K562 (cell line): ENCODE results near the gene PI16. TPM values are rescaled to one million over a fixed set of nuclear protein-coding genes. Genes with fewer than 3 reads are reported as not detected.

Experiments
- ATAC-seq: fragments of 200-7000 bp; cut with Tn5 transposase; 3 replicates; pipeline ENCODE4 v1.9.1; 2020; ENCODE audit warnings: moderate library complexity
- BruUV-seq: library from RNA; stranded (reverse); fragments of 400-500 nt; replicated peaks from 2 replicates; lab custom pipeline; 2021; lab: Mats Ljungman, UMichigan
- CTCF ChIA-PET: fragments of 300-600 bp; formaldehyde crosslinking; extraction: SDS; loops from one replicate; lab custom pipeline; 2021; ENCODE audit warnings: low intra/inter-chr PET ratio; lab: Yijun Ruan, JAX
- POLR2A ChIA-PET: fragments of 300-600, 350-650 bp; sonication (Branson Sonifier 250); formaldehyde crosslinking; extraction: SDS; loops from one replicate; lab custom pipeline; 2021; ENCODE audit warnings: antibody characterized with exemption, inconsistent platforms; lab: Yijun Ruan, JAX
- DNase-seq, 4 experiments: peaks; one replicate each; pipeline versions ENCODE4 v3.0.0 to v3.0.0-alpha.2; 2011 to 2018; ENCODE audit warnings: low spot score in 3 of 4, mixed read lengths in 3 of 4; ENCODE audit errors: extremely low read depth in 1 of 4
- FAIRE-seq: peaks from 2 replicates; lab custom pipeline; 2011; peaks lifted over from hg19 to GRCh38; lab: Jason Lieb, UNC
- H2AFZ ChIP-seq: 2 replicates; pipeline ENCODE4 v1.6.0; 2011; ENCODE audit warnings: low read depth, low read length, control low read depth, inconsistent platforms
- H3K27ac ChIP-seq: fragments of 200-600 bp; 3 replicates; pipeline ENCODE4 v1.8.0; 2011; ENCODE audit warnings: low read depth, mild to moderate bottlenecking, control low read depth, inconsistent platforms, low read length, moderate library complexity, mixed read lengths; ENCODE audit errors: extremely low read depth
- H3K27me3 ChIP-seq, 2 experiments: fragments of 300-600 bp in 1 of 2; 2 replicates in 1 of 2; 3 replicates in 1 of 2; pipeline versions ENCODE4 v1.6.0 to v1.8.0; 2011; ENCODE audit warnings: inconsistent platforms in 2 of 2, low read length in 2 of 2, mild to moderate bottlenecking in 1 of 2, mixed read lengths in 1 of 2, moderate library complexity in 1 of 2; ENCODE audit not compliant: control insufficient read depth in 2 of 2, insufficient read depth in 2 of 2
- H3K36me3 ChIP-seq: fragments of 300-600 bp; 3 replicates; pipeline ENCODE4 v1.8.0; 2011; ENCODE audit warnings: mild to moderate bottlenecking, low read length, inconsistent platforms; ENCODE audit not compliant: control insufficient read depth, insufficient read depth
- H3K4me1 ChIP-seq, 2 experiments: fragments of 200-600 bp in 1 of 2; replicated peaks in 1 of 2; 2 replicates in 1 of 2; 3 replicates in 1 of 2; pipeline versions ENCODE4 v1.5.1 to v1.8.0; 2011; ENCODE audit warnings: inconsistent platforms in 2 of 2, low read length in 2 of 2, mild to moderate bottlenecking in 1 of 2, mixed read lengths in 1 of 2, moderate library complexity in 1 of 2; ENCODE audit not compliant: control insufficient read depth in 2 of 2, insufficient read depth in 2 of 2
- H3K4me2 ChIP-seq: 2 replicates; pipeline ENCODE4 v1.6.1; 2011; ENCODE audit warnings: low read length, control low read depth, inconsistent platforms, mixed read lengths; ENCODE audit not compliant: insufficient read depth
- H3K4me3 ChIP-seq: fragments of 200-600 bp; sonication (generic), shearing (Covaris generic); 2 replicates; pipeline ENCODE4 v1.5.1; 2016; ENCODE audit warnings: control low read depth, inconsistent platforms
- H3K79me2 ChIP-seq: fragments of 200-600 bp; 3 replicates; pipeline ENCODE4 v1.8.0; 2011; ENCODE audit warnings: low read length, inconsistent platforms; ENCODE audit not compliant: control insufficient read depth, insufficient read depth
- H3K9ac ChIP-seq, 2 experiments: 2 replicates each; pipeline versions ENCODE4 v1.6.0 to v1.6.1; 2011; ENCODE audit warnings: low read depth in 2 of 2, low read length in 2 of 2, control low read depth in 1 of 2, inconsistent platforms in 1 of 2, mild to moderate bottlenecking in 1 of 2, mixed read lengths in 1 of 2; ENCODE audit not compliant: insufficient read depth in 1 of 2
- H3K9me1 ChIP-seq: one replicate; pipeline ENCODE4 v1.6.0; 2011; ENCODE audit warnings: inconsistent platforms, mild to moderate bottlenecking, low read length, moderate library complexity; ENCODE audit not compliant: control insufficient read depth, insufficient read depth
- H3K9me3 ChIP-seq: replicated peaks from 2 replicates; pipeline ENCODE4 v1.5.1; 2011; ENCODE audit warnings: low read depth, low read length, inconsistent platforms; ENCODE audit not compliant: control insufficient read depth, insufficient read depth
- H4K20me1 ChIP-seq: replicated peaks from 2 replicates; pipeline ENCODE4 v1.6.1; 2011; ENCODE audit warnings: low read length, inconsistent platforms, mixed read lengths; ENCODE audit not compliant: control insufficient read depth, insufficient read depth
- ARNT ChIP-seq, 2 experiments: fragments of 450-650 bp; IDR thresholded peaks; 2 replicates each; pipeline ENCODE4 v1.6.1; 2016; ENCODE audit warnings: mild to moderate bottlenecking in 1 of 2
- BCOR ChIP-seq: fragments of 450-650 bp; IDR thresholded peaks from 2 replicates; pipeline ENCODE4 v1.6.1; 2016
- CSDE1 ChIP-seq, 2 experiments: fragments of 450-650 bp; IDR thresholded peaks; 2 replicates each; pipeline ENCODE4 v1.6.1; 2016; ENCODE audit warnings: mild to moderate bottlenecking in 1 of 2
- ERF ChIP-seq: fragments of 450-650 bp; formaldehyde crosslinking; IDR thresholded peaks from 2 replicates; pipeline ENCODE4 v1.4.0; 2020; ENCODE audit warnings: mild to moderate bottlenecking, mixed read lengths
- FOXJ2 ChIP-seq: fragments of 200-800 bp; sonication (Bioruptor generic); IDR thresholded peaks from 2 replicates; pipeline ENCODE4 v1.6.1; 2016; ENCODE audit warnings: missing genetic modification characterization, missing compliant biosample characterization
- GABPB2 ChIP-seq: fragments of 250-450 bp; sonication (Bioruptor Pico); conservative IDR thresholded peaks from 2 replicates; pipeline ENCODE4 v1.5.1; 2021; ENCODE audit warnings: mild to moderate bottlenecking
- PML ChIP-seq: IDR thresholded peaks from 2 replicates; pipeline ENCODE4 v1.6.1; 2012; ENCODE audit warnings: low read length, inconsistent platforms
- RAD21 ChIP-seq, 2 experiments: fragments of 250-450 bp in 1 of 2; fragments of 450-650 bp in 1 of 2; sonication (Bioruptor Pico) in 1 of 2; formaldehyde crosslinking in 1 of 2; IDR thresholded peaks in 1 of 2; conservative IDR thresholded peaks in 1 of 2; 2 replicates each; pipeline versions ENCODE4 v1.4.0 to v1.8.0; 2020 to 2022; ENCODE audit warnings: mild to moderate bottlenecking in 2 of 2, moderate library complexity in 1 of 2
- RB1 ChIP-seq: fragments of 450-650 bp; IDR thresholded peaks from 2 replicates; pipeline ENCODE4 v1.6.1; 2017; ENCODE audit warnings: low read depth, mild to moderate bottlenecking
- ZFP30 ChIP-seq: fragments of 250-450 bp; sonication (Bioruptor Pico); IDR thresholded peaks from 2 replicates; pipeline ENCODE4 v1.8.0; 2022; ENCODE audit warnings: moderate library complexity, mild to moderate bottlenecking, inconsistent platforms, borderline replicate concordance
- ZNF146 ChIP-seq: IDR thresholded peaks from one replicate; pipeline ENCODE4 v1.6.1; 2018; ENCODE audit warnings: missing compliant biosample characterization; ENCODE audit not compliant: unreplicated experiment
- ZNF184 ChIP-seq: sonication (generic); formaldehyde crosslinking; IDR thresholded peaks from 2 replicates; pipeline ENCODE4 v1.5.0; 2020; ENCODE audit warnings: missing genetic modification reagents
- ZNF311 ChIP-seq: fragments of 250-450 bp; sonication (Bioruptor Pico); IDR thresholded peaks from 2 replicates; pipeline ENCODE4 v1.4.0; 2020; ENCODE audit warnings: mild to moderate bottlenecking, moderate library complexity
- ZNF785 ChIP-seq: fragments of 250-450 bp; sonication (Bioruptor Pico); IDR thresholded peaks from 2 replicates; pipeline ENCODE4 v1.4.0; 2020; ENCODE audit warnings: mild to moderate bottlenecking
- whole genome bisulfite sequencing: fragments of 100-300 bp; shearing (Covaris generic); methylation state at CpG from one replicate; pipeline ENCODE4 v1.1.6; 2016; ENCODE audit warnings: low coverage, mixed read lengths; ENCODE audit not compliant: insufficient coverage; ENCODE audit errors: missing lambda C conversion rate; 5-methylcytosine and 5-hydroxymethylcytosine counted together
- in situ Hi-C: fragments of 300-500 bp; cut with MboI; formaldehyde crosslinking; loops from 4 replicates; pipeline ENCODE4 v1.15.0; 2018; ENCODE audit warnings: inconsistent platforms, mixed read lengths
- intact Hi-C: fragments of 100-400 bp; cut with micrococcal nuclease; formaldehyde crosslinking; loops from 2 replicates; pipeline ENCODE4 v1.14.2; 2022
- polyA plus RNA-seq, 8 experiments: library from polyadenylated mRNA; depleted of rRNA in 4 of 8; stranded (reverse) in 5 of 8; unstranded in 3 of 8; fragments of >200 nt; fragmentation: Nextera tagmentation in 2 of 8; fragmentation: Illumina TruSeq in 1 of 8; extraction: Ambion mirVana in 2 of 8; extraction: Trizol in 1 of 8; gene quantifications; 2 replicates each; pipeline versions ENCODE4 v1.2.1 to v1.2.3, GENCODE V29; 2011 to 2014; ENCODE audit warnings: inconsistent platforms in 1 of 8, missing spikeins in 1 of 8
- total RNA-seq, 7 experiments: library from RNA; depleted of rRNA in 6 of 7; stranded (reverse); fragments of >200 nt in 6 of 7; fragmentation: Illumina TruSeq in 2 of 7; extraction: Trizol in 2 of 7; gene quantifications; 2 replicates each; pipeline versions ENCODE4 v1.2.1 to v1.2.3, GENCODE V29; 2011 to 2021; ENCODE audit warnings: low replicate concordance in 1 of 7
- TF ChIP-seq, protein P1 (sequence below): IDR thresholded peaks from 2 replicates; pipeline ENCODE4 v1.6.1; 2014; ENCODE audit warnings: antibody characterized with exemption
- TF ChIP-seq, protein P2 (sequence below): fragments of 450-650 bp; IDR thresholded peaks from 2 replicates; pipeline ENCODE4 v1.6.1; 2016; ENCODE audit warnings: low read depth

Gene PI16
- total and polyA plus RNA-seq, 9 of the 15 experiments (the other 6 are each of a cell fraction or from before 2014, with no cell fraction given), result 0.06 to 0.18 TPM; not detected in 7

- POLR2A ChIA-PET, result interaction anchor here (0.6 to 0.9 kb wide), 5 partner anchors 9 to 769 kb away, joined by 3 read pairs; no protein-coding TSS in a partner anchor
- ATAC-seq (no peak), DNase-seq (no peak), FAIRE-seq (no peak)
- peak overlapping the region in 1 of 2 experiments; percentile 47; a peak in 2 of 4 replicates for H3K9ac ChIP-seq
- H3K9me3 ChIP-seq, result no peaks in the 10 kb centered on the region
- H3K9me1 ChIP-seq, result no peaks in the 10 kb centered on the region
- H3K27ac ChIP-seq, result no peak overlapping the region
- H3K4me1 ChIP-seq, result peaks cover 20 to 49% of the 10 kb centered on the region in 2 experiments; a peak in 4 of 5 replicates
- 68% methylated on average over 6 of the region's 6 CpGs for WGBS
- H3K4me2 ChIP-seq, result no peak overlapping the region
- CTCF ChIA-PET, result no interaction called here
- no TSS peak for BruUV-seq
- in situ Hi-C loops, result no loop called here
- H3K79me2 ChIP-seq, result no peaks in the 10 kb centered on the region
- H4K20me1 ChIP-seq, result peaks cover 16% of the 10 kb centered on the region; the same call in 1 of the 2 replicates
- peaks cover 0 to 4% of the 10 kb centered on the region in 2 experiments; a peak in 1 of 5 replicates for H3K27me3 ChIP-seq
- H2AFZ ChIP-seq, result no peak overlapping the region
- intact Hi-C loops, result no loop called here
- H3K36me3 ChIP-seq, result peaks cover 23% of the 10 kb centered on the region
- H3K4me3 ChIP-seq, result no peak overlapping the region
- TF ChIP-seq BCOR, result no peak
- no peak for TF ChIP-seq PML
- TF ChIP-seq ZFP30 (CRISPR knock-in tag), result no peak
- no peak for TF ChIP-seq ERF (CRISPR knock-in tag)
- TF ChIP-seq ZNF146 (CRISPR knock-in tag), result no peak
- TF ChIP-seq, protein P1, sequence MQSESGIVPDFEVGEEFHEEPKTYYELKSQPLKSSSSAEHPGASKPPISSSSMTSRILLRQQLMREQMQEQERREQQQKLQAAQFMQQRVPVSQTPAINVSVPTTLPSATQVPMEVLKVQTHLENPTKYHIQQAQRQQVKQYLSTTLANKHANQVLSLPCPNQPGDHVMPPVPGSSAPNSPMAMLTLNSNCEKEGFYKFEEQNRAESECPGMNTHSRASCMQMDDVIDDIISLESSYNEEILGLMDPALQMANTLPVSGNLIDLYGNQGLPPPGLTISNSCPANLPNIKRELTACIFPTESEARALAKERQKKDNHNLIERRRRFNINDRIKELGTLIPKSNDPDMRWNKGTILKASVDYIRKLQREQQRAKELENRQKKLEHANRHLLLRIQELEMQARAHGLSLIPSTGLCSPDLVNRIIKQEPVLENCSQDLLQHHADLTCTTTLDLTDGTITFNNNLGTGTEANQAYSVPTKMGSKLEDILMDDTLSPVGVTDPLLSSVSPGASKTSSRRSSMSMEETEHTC, result no peak
- no peak for TF ChIP-seq RAD21 (CRISPR knock-in tag; conservative IDR thresholded peaks at IDR 0.05 in 1 of 2, IDR thresholded peaks at IDR 0.05 in 1 of 2)
- no peak for TF ChIP-seq ZNF184 (CRISPR knock-in tag)
- TF ChIP-seq GABPB2 (CRISPR knock-in tag), result no peak
- no peak for TF ChIP-seq RB1
- no peak for TF ChIP-seq FOXJ2 (tag)
- TF ChIP-seq ZNF785 (CRISPR knock-in tag), result no peak
- TF ChIP-seq ARNT (IDR thresholded peaks at IDR 0.05), result no peak
- TF ChIP-seq CSDE1 (IDR thresholded peaks at IDR 0.05), result no peak
- TF ChIP-seq, protein P2, sequence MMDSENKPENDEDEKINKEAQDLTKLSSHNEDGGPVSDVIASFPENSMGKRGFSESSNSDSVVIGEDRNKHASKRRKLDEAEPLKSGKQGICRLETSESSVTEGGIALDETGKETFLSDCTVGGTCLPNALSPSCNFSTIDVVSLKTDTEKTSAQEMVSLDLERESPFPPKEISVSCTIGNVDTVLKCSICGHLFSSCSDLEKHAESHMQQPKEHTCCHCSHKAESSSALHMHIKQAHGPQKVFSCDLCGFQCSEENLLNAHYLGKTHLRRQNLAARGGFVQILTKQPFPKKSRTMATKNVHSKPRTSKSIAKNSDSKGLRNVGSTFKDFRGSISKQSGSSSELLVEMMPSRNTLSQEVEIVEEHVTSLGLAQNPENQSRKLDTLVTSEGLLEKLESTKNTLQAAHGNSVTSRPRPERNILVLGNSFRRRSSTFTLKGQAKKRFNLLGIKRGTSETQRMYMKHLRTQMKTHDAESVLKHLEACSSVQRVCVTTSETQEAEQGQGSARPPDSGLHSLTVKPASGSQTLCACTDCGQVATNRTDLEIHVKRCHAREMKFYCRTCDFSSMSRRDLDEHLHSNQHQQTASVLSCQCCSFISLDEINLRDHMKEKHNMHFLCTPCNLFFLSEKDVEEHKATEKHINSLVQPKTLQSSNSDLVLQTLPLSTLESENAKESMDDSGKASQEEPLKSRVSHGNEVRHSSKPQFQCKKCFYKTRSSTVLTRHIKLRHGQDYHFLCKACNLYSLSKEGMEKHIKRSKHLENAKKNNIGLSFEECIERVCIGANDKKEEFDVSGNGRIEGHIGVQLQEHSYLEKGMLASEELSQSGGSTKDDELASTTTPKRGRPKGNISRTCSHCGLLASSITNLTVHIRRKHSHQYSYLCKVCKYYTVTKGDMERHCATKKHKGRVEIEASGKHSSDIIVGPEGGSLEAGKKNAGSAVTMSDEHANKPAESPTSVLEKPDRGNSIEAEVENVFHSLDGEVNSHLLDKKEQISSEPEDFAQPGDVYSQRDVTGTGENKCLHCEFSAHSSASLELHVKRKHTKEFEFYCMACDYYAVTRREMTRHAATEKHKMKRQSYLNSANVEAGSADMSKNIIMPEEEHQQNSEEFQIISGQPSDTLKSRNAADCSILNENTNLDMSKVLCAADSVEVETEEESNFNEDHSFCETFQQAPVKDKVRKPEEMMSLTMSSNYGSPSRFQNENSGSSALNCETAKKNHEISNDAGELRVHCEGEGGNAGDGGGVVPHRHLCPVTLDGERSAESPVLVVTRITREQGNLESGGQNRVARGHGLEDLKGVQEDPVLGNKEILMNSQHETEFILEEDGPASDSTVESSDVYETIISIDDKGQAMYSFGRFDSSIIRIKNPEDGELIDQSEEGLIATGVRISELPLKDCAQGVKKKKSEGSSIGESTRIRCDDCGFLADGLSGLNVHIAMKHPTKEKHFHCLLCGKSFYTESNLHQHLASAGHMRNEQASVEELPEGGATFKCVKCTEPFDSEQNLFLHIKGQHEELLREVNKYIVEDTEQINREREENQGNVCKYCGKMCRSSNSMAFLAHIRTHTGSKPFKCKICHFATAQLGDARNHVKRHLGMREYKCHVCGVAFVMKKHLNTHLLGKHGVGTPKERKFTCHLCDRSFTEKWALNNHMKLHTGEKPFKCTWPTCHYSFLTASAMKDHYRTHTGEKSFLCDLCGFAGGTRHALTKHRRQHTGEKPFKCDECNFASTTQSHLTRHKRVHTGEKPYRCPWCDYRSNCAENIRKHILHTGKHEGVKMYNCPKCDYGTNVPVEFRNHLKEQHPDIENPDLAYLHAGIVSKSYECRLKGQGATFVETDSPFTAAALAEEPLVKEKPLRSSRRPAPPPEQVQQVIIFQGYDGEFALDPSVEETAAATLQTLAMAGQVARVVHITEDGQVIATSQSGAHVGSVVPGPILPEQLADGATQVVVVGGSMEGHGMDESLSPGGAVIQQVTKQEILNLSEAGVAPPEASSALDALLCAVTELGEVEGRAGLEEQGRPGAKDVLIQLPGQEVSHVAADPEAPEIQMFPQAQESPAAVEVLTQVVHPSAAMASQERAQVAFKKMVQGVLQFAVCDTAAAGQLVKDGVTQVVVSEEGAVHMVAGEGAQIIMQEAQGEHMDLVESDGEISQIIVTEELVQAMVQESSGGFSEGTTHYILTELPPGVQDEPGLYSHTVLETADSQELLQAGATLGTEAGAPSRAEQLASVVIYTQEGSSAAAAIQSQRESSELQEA, result no peak
- no peak for TF ChIP-seq ZNF311 (CRISPR knock-in tag)
Measured at GRCh38 chr6:36964349-36964748, 9.8 kb downstream of the PI16 start.
